ENCODE measurements around the gene MLXIP.

GRCh38 chr12:122145505-122146330 lies 67.2 kb downstream of the MLXIP start:
- TF ChIP-seq SP1 (IDR thresholded peaks at IDR 0.05; ENCODE audit: low read depth, low read length) = no peak
- TF ChIP-seq CHD2 (IDR thresholded peaks at IDR 0.05; ENCODE audit: low read length) = no peak
- no peak for TF ChIP-seq CTCF (IDR thresholded peaks at IDR 0.05; ENCODE audit: control extremely low read depth in 1 of 3, insufficient read depth in 1 of 3, low read depth in 1 of 3, low read length in 3 of 3)
- no peak for TF ChIP-seq POLR2A (IDR thresholded peaks at IDR 0.05; ENCODE audit: control extremely low read depth in 1 of 2, low read depth in 2 of 2, low read length in 2 of 2)
- TF ChIP-seq EZH2 (IDR thresholded peaks at IDR 0.05; ENCODE audit: low read depth, low read length, severe bottlenecking) = no peak
- TF ChIP-seq FOSL1 (IDR thresholded peaks at IDR 0.05; ENCODE audit: insufficient read depth, low read depth, low read length) = no peak
